ENCODE data around the gene SKAP1. TPM values are rescaled to one million over a fixed set of nuclear protein-coding genes. Genes with fewer than 3 reads are reported as not detected.
A peak's percentile ranks its signal among the peaks of the same experiment; 100 is the strongest.

The SKAP1 gene
- total RNA-seq, 1 donor from 2014 or later, result not detected

DNA sequence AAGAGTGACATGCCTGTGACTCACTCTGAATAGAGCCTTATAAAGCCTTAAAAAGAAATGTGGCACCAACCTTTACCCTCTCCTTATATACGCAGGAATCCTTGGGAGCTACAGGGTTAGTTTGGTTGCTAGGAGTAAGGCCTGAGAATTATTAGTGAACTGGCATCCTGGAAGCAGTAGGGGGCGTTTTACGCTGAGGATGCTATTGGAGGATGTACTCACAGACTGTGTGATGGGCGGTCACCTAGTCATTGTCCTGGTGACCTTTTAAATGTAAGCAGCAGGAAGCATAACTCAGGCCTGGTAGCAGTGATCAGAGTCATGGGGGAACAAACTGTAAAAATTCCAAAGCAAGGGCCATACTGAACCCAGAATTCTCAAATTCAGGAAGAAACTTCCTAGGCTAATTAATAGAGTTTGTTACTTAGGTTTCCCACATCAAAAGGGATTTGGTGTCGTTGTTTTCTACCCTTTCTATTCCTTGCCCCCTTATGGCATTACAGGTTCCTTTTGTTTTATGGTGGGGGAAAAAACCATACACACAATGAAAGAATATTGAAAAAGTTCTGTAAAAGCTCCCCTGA, 168.6 kb downstream of the SKAP1 start:
- no peaks in the 10 kb centered on the region for H3K36me3 Mint-ChIP-seq (ENCODE audit: unreplicated experiment)
- TF ChIP-seq, protein P1, sequence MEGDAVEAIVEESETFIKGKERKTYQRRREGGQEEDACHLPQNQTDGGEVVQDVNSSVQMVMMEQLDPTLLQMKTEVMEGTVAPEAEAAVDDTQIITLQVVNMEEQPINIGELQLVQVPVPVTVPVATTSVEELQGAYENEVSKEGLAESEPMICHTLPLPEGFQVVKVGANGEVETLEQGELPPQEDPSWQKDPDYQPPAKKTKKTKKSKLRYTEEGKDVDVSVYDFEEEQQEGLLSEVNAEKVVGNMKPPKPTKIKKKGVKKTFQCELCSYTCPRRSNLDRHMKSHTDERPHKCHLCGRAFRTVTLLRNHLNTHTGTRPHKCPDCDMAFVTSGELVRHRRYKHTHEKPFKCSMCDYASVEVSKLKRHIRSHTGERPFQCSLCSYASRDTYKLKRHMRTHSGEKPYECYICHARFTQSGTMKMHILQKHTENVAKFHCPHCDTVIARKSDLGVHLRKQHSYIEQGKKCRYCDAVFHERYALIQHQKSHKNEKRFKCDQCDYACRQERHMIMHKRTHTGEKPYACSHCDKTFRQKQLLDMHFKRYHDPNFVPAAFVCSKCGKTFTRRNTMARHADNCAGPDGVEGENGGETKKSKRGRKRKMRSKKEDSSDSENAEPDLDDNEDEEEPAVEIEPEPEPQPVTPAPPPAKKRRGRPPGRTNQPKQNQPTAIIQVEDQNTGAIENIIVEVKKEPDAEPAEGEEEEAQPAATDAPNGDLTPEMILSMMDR (IDR thresholded peaks at IDR 0.05; ENCODE audit: partially characterized antibody, unreplicated experiment), result peak; percentile 60
- no peaks in the 10 kb centered on the region for H3K27me3 Mint-ChIP-seq (ENCODE audit: unreplicated experiment)
- H3K9me3 Mint-ChIP-seq (ENCODE audit: unreplicated experiment), result no peaks in the 10 kb centered on the region
- DNase-seq, result peak; percentile 37
- H3K4me3 Mint-ChIP-seq (ENCODE audit: unreplicated experiment), result no peak overlapping the region
- no peak overlapping the region for H3K27ac Mint-ChIP-seq (ENCODE audit: unreplicated experiment)
- peaks cover 9% of the 10 kb centered on the region for H3K4me1 Mint-ChIP-seq (ENCODE audit: low read depth, unreplicated experiment)

DNA sequence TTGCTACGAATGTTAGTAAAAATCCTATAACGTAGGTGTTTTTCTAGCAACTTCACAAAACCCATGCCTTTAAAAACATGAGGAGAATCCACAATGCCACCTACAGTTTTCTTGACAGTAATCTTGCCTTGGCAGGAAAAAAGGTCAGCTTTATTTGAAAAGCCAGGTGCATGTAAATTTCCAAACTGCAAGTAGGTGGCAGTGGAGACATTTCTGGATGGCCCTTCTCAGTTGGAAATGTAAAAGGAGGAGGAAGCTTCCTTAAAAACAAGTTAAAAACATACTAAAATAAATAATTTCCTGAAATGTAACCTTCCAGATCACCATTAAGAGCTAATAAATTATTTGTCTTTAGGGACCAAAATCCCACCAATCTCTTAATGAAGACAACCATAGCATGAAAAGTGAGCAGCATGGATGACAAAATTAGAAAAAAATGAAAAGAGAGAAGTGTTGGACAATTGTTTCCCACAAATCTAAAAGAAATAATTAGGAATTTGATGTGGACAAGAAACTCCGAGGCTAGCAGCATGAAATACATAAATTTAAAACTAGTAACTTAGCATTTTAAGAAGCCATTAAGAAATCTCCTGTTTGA, 170.2 kb downstream of the SKAP1 start:
- Mint-ChIP-seq H3K27ac (ENCODE audit: unreplicated experiment) (no peak overlapping the region), H3K27me3 (ENCODE audit: unreplicated experiment) (no peaks in the 10 kb centered on the region), H3K4me1 (ENCODE audit: low read depth, unreplicated experiment) (peaks cover 8% of the 10 kb centered on the region), H3K4me3 (ENCODE audit: unreplicated experiment) (no peak overlapping the region), H3K36me3 (ENCODE audit: unreplicated experiment) (no peaks in the 10 kb centered on the region), H3K9me3 (ENCODE audit: unreplicated experiment) (no peaks in the 10 kb centered on the region)
- no peak for DNase-seq
- TF ChIP-seq, protein P1 (IDR thresholded peaks at IDR 0.05; ENCODE audit: partially characterized antibody, unreplicated experiment), result peak; percentile 46

- H3K27me3 Mint-ChIP-seq (ENCODE audit: unreplicated experiment), result no peaks in the 10 kb centered on the region
- H3K9me3 Mint-ChIP-seq (ENCODE audit: unreplicated experiment), result no peaks in the 10 kb centered on the region
- H3K4me1 Mint-ChIP-seq (ENCODE audit: low read depth, unreplicated experiment), result peaks cover 3% of the 10 kb centered on the region
- no peak overlapping the region for H3K27ac Mint-ChIP-seq (ENCODE audit: unreplicated experiment)
- DNase-seq, result no peak
- H3K36me3 Mint-ChIP-seq (ENCODE audit: unreplicated experiment), result no peaks in the 10 kb centered on the region
- H3K4me3 Mint-ChIP-seq (ENCODE audit: unreplicated experiment), result no peak overlapping the region
- TF ChIP-seq, protein P1 (IDR thresholded peaks at IDR 0.05; ENCODE audit: partially characterized antibody, unreplicated experiment), result no peak
These were observed 171.7 kb downstream of the SKAP1 start for GRCh38 chr17:48258331-48258730.

- Mint-ChIP-seq H3K27ac (ENCODE audit: unreplicated experiment) (no peak overlapping the region), H3K4me1 (ENCODE audit: low read depth, unreplicated experiment) (peaks cover 6% of the 10 kb centered on the region), H3K27me3 (ENCODE audit: unreplicated experiment) (no peaks in the 10 kb centered on the region), H3K4me3 (ENCODE audit: unreplicated experiment) (no peak overlapping the region), H3K9me3 (ENCODE audit: unreplicated experiment) (no peaks in the 10 kb centered on the region), H3K36me3 (ENCODE audit: unreplicated experiment) (no peaks in the 10 kb centered on the region)
- no peak for DNase-seq
- TF ChIP-seq, protein P1 (IDR thresholded peaks at IDR 0.05; ENCODE audit: partially characterized antibody, unreplicated experiment), result no peak
These were observed 174.3 kb downstream of the SKAP1 start for GRCh38 chr17:48255759-48256158.

- DNase-seq, result no peak
- Mint-ChIP-seq H3K36me3 (ENCODE audit: unreplicated experiment) (no peaks in the 10 kb centered on the region), H3K9me3 (ENCODE audit: unreplicated experiment) (no peaks in the 10 kb centered on the region), H3K27me3 (ENCODE audit: unreplicated experiment) (no peaks in the 10 kb centered on the region), H3K4me3 (ENCODE audit: unreplicated experiment) (no peak overlapping the region), H3K27ac (ENCODE audit: unreplicated experiment) (no peak overlapping the region), H3K4me1 (ENCODE audit: low read depth, unreplicated experiment) (peaks cover 6% of the 10 kb centered on the region)
- TF ChIP-seq, protein P1 (IDR thresholded peaks at IDR 0.05; ENCODE audit: partially characterized antibody, unreplicated experiment), result no peak
These were observed 175.1 kb downstream of the SKAP1 start for GRCh38 chr17:48254896-48255295.
